T-helper 2 cell treated with Interferon-gamma antibody and Interleukin-4, amounts not matched to agents 5 μg/mL and 100 μg/mL, for 36 hours (primary cell): ENCODE measurements around the gene HDLBP.

Experiments
- DNase-seq: peaks from one replicate; pipeline ENCODE4 v3.0.0; 2021; ENCODE audit warnings: low spot score
- H3K27ac Mint-ChIP-seq: one replicate; pipeline ENCODE4 v1.8.0; 2021; ENCODE audit warnings: mild to moderate bottlenecking, mixed read lengths
- H3K27me3 Mint-ChIP-seq: one replicate; pipeline ENCODE4 v1.8.0; 2021; ENCODE audit warnings: low read depth, mixed read lengths
- H3K36me3 Mint-ChIP-seq: one replicate; pipeline ENCODE4 v1.8.0; 2021; ENCODE audit warnings: low read depth, mixed read lengths
- H3K4me1 Mint-ChIP-seq: one replicate; pipeline ENCODE4 v1.8.0; 2021; ENCODE audit warnings: low read depth, mixed read lengths
- H3K4me3 Mint-ChIP-seq: one replicate; pipeline ENCODE4 v1.8.0; 2022; ENCODE audit warnings: mild to moderate bottlenecking, moderate library complexity, mixed read lengths
- H3K9me3 Mint-ChIP-seq: one replicate; pipeline ENCODE4 v1.8.0; 2021; ENCODE audit warnings: mixed read lengths

Gene HDLBP

GRCh38 chr2:241350878-241351639 lies 35.6 kb upstream of the HDLBP start:
- no peak for DNase-seq
- Mint-ChIP-seq H3K4me3 (no peak overlapping the region), H3K9me3 (no peaks in the 10 kb centered on the region), H3K27me3 (no peaks in the 10 kb centered on the region), H3K27ac (no peak overlapping the region), H3K4me1 (peaks cover 3% of the 10 kb centered on the region), H3K36me3 (peaks cover 44% of the 10 kb centered on the region)

GRCh38 chr2:241350530-241350877 lies 35.0 kb upstream of the HDLBP start:
- H3K4me1 Mint-ChIP-seq = peaks cover 3% of the 10 kb centered on the region
- no peak for DNase-seq
- H3K27me3 Mint-ChIP-seq = no peaks in the 10 kb centered on the region
- H3K9me3 Mint-ChIP-seq = no peaks in the 10 kb centered on the region
- peaks cover 50% of the 10 kb centered on the region for H3K36me3 Mint-ChIP-seq
- H3K4me3 Mint-ChIP-seq = no peak overlapping the region
- no peak overlapping the region for H3K27ac Mint-ChIP-seq

GRCh38 chr2:241349941-241350340 lies 34.5 kb upstream of the HDLBP start:
- peaks cover 54% of the 10 kb centered on the region for H3K36me3 Mint-ChIP-seq
- H3K27ac Mint-ChIP-seq = peak overlapping the region; percentile 18

DNA sequence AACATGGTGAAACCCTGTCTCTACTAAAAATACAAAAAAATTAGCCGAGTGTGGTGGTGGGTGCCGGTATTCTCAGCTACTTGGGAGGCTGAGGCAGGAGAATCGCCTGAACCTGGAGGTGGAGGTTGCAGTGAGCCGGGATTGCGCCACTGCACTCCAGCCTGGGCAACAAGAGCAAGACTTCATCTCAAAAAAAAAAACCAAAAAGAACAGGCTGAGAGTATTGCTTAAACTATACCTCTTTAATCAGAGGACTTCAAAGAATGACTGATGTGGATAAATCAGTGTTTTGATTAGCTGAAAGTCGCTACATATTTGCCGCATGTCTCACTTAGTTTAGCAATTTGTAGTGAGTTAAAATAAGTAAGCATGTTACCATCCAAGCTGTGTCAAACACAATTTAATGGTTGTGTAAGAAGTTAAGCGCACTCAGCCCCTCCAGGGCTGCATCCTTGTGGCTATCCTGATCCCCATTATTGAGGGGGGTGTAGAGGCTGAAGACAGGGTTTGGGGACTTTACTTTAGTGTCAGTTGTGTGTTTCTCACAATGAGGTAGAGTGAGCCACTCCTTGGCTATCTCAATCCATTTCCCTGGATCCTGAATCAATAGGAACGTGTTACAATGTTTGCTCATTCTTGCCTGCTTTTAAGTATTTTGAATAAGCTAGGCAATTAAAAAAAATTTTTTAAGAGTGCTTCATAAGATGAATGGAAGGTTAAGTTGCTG lies 29.6 kb upstream of the HDLBP start:
- H3K27ac Mint-ChIP-seq = no peak overlapping the region
- no peak overlapping the region for H3K4me3 Mint-ChIP-seq
- peaks cover 57% of the 10 kb centered on the region for H3K36me3 Mint-ChIP-seq
- DNase-seq = no peak
- peaks cover 13% of the 10 kb centered on the region for H3K4me1 Mint-ChIP-seq
- no peaks in the 10 kb centered on the region for H3K9me3 Mint-ChIP-seq
- no peaks in the 10 kb centered on the region for H3K27me3 Mint-ChIP-seq

More at GRCh38 chr2:241349941-241350340, 34.5 kb upstream of the HDLBP start:
- DNase-seq = no peak
- Mint-ChIP-seq H3K9me3 (no peaks in the 10 kb centered on the region), H3K4me1 (peaks cover 3% of the 10 kb centered on the region), H3K27me3 (no peaks in the 10 kb centered on the region), H3K4me3 (no peak overlapping the region)

DNA sequence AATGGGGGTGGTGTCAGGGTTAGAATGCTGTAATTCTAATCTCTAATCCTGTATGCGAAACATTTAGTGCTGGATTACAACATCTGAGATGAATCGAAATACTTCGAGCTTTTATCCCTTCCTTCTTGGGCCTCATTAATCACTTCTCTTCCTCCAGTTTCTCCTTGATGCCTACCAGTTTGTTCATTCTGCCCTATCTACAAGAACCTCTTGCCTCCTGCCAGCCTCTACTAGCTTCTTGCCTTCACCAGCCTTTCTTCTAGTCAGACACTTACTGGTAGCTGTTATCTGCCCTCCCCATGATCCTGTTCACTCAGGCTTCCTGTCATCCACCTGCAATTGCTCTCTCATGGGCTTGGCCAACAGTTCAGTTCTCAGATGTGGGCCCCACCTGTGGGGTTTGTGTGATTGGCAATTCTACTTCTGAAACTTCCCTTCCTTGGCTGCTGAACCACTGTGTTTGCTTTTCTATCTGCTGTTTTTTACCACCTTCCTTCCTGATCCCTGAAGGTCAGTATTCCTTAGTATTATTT lies 25.2 kb upstream of the HDLBP start:
- H3K4me1 Mint-ChIP-seq = peaks cover 26% of the 10 kb centered on the region
- H3K4me3 Mint-ChIP-seq = no peak overlapping the region
- H3K27me3 Mint-ChIP-seq = no peaks in the 10 kb centered on the region
- peak overlapping the region; percentile 37 for H3K27ac Mint-ChIP-seq
- no peaks in the 10 kb centered on the region for H3K9me3 Mint-ChIP-seq
- H3K36me3 Mint-ChIP-seq = peaks cover 67% of the 10 kb centered on the region
- no peak for DNase-seq

DNA sequence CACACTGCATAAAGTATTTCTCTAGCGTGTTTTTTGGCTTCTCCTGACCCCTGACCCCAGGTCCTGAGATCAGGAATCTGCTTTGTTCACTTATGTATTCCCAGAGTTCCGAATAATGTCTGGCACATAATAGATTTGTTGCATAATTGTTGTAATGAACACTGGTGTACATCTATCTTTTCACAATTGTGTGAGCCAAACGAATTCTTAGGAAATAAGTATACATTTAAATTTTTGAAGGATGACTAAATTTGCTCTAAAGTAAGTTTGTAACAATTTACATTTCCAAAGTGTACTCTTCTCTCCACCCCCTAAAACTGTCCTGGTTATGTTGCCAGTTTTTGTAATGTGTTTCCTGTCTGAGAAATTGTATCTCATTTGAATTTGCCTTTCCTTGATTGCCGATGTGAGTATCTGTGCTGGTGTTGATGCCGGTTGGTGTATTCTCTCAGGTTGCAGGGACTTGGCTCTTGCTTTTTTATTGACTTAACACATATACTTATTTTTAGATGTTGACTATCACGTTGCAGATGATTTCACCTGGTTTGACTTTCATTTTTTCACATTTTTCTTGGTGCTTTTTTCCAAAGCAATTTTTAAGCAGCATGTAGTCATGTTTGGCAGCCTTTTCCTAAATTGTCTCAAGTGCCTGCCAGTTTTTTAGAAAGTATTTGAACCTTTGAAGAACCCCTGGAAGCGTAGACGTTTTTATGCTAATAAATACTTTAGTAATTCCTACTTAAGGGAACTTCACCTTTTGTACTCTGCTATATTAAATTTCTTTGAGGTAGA lies 24.6 kb upstream of the HDLBP start:
- Mint-ChIP-seq H3K4me3 (no peak overlapping the region), H3K4me1 (peaks cover 28% of the 10 kb centered on the region), H3K36me3 (peaks cover 66% of the 10 kb centered on the region), H3K9me3 (no peaks in the 10 kb centered on the region), H3K27ac (peak overlapping the region; percentile 26), H3K27me3 (no peaks in the 10 kb centered on the region)
- DNase-seq = no peak

- peaks cover 18% of the 10 kb centered on the region for H3K4me1 Mint-ChIP-seq
- H3K36me3 Mint-ChIP-seq = peaks cover 47% of the 10 kb centered on the region
- no peak overlapping the region for H3K4me3 Mint-ChIP-seq
- H3K27me3 Mint-ChIP-seq = no peaks in the 10 kb centered on the region
- no peak for DNase-seq
- no peaks in the 10 kb centered on the region for H3K9me3 Mint-ChIP-seq
- H3K27ac Mint-ChIP-seq = no peak overlapping the region
These were observed 19.3 kb upstream of the HDLBP start for GRCh38 chr2:241334813-241335212.

DNA sequence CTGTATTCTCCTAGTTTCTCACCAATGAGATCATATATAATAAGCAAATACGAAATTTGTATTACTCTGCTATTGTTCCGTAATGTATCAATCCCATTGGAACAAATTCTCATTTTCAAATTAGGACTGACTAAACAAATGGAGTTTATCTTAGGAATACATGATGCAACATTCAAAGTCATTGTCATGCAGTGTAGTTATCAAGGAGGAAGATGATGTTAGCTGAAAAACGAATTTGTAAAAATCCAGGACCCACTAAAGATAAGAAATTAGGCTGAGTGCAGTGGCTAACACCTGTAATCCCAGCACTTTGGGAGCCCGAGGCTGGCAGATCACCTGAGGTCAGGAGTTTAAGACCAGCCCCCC lies 15.1 kb upstream of the HDLBP start:
- no peak overlapping the region for H3K27ac Mint-ChIP-seq
- no peaks in the 10 kb centered on the region for H3K9me3 Mint-ChIP-seq
- no peak for DNase-seq
- peaks cover 5% of the 10 kb centered on the region for H3K4me1 Mint-ChIP-seq
- no peak overlapping the region for H3K4me3 Mint-ChIP-seq
- H3K27me3 Mint-ChIP-seq = no peaks in the 10 kb centered on the region
- peaks cover 46% of the 10 kb centered on the region for H3K36me3 Mint-ChIP-seq

GRCh38 chr2:241329669-241330615 lies 14.5 kb upstream of the HDLBP start:
- H3K27me3 Mint-ChIP-seq = no peaks in the 10 kb centered on the region
- peaks cover 45% of the 10 kb centered on the region for H3K36me3 Mint-ChIP-seq
- no peak overlapping the region for H3K4me3 Mint-ChIP-seq
- no peak for DNase-seq
- no peaks in the 10 kb centered on the region for H3K9me3 Mint-ChIP-seq
- H3K27ac Mint-ChIP-seq = no peak overlapping the region
- peaks cover 7% of the 10 kb centered on the region for H3K4me1 Mint-ChIP-seq

- DNase-seq = no peak
- no peak overlapping the region for H3K4me3 Mint-ChIP-seq
- no peak overlapping the region for H3K27ac Mint-ChIP-seq
- peaks cover 25% of the 10 kb centered on the region for H3K4me1 Mint-ChIP-seq
- H3K36me3 Mint-ChIP-seq = peaks cover 52% of the 10 kb centered on the region
- no peaks in the 10 kb centered on the region for H3K9me3 Mint-ChIP-seq
- no peaks in the 10 kb centered on the region for H3K27me3 Mint-ChIP-seq
These were observed 9.8 kb upstream of the HDLBP start for GRCh38 chr2:241325257-241325656.

- Mint-ChIP-seq H3K27ac (no peak overlapping the region), H3K9me3 (no peaks in the 10 kb centered on the region), H3K4me3 (no peak overlapping the region), H3K36me3 (peaks cover 52% of the 10 kb centered on the region), H3K4me1 (peaks cover 30% of the 10 kb centered on the region), H3K27me3 (no peaks in the 10 kb centered on the region)
- DNase-seq = no peak
These were observed 9.3 kb upstream of the HDLBP start for GRCh38 chr2:241324775-241325174.

- Mint-ChIP-seq H3K27ac (no peak overlapping the region), H3K27me3 (no peaks in the 10 kb centered on the region), H3K4me3 (no peak overlapping the region), H3K36me3 (peaks cover 50% of the 10 kb centered on the region), H3K4me1 (peaks cover 37% of the 10 kb centered on the region), H3K9me3 (no peaks in the 10 kb centered on the region)
- no peak for DNase-seq
These were observed 8.3 kb upstream of the HDLBP start for GRCh38 chr2:241323778-241324177.

DNA sequence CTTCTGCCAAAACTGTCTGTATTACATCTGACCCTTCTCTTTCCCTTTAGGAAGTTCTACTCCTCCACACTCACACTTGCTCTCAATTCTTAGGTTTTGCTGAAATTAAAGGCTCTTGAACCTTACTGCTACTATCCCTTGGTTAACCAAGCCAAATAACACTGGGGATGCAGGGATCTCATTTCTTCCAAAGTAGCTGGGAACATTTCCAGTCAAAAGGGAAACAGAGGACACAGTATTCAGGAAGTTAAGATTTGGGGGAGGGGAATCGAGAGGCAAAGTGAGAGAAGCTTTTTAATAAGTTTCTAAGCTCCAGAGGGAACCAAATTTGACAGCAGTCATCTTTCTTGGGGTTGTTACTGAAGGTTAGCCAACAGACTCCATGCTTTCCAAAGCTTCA lies 6.4 kb upstream of the HDLBP start:
- peaks cover 54% of the 10 kb centered on the region for H3K36me3 Mint-ChIP-seq
- H3K9me3 Mint-ChIP-seq = no peaks in the 10 kb centered on the region
- H3K27me3 Mint-ChIP-seq = no peaks in the 10 kb centered on the region
- DNase-seq = no peak
- no peak overlapping the region for H3K27ac Mint-ChIP-seq
- H3K4me1 Mint-ChIP-seq = peaks cover 53% of the 10 kb centered on the region
- H3K4me3 Mint-ChIP-seq = no peak overlapping the region
